ENCODE measurements around the gene PDCL3.

The PDCL3 gene

GRCh38 chr2:100611079-100612029 is 48.6 kb downstream of the PDCL3 start:
- no peak for DNase-seq (ENCODE audit: low read depth in 4 of 4, low spot score in 1 of 4)

DNA sequence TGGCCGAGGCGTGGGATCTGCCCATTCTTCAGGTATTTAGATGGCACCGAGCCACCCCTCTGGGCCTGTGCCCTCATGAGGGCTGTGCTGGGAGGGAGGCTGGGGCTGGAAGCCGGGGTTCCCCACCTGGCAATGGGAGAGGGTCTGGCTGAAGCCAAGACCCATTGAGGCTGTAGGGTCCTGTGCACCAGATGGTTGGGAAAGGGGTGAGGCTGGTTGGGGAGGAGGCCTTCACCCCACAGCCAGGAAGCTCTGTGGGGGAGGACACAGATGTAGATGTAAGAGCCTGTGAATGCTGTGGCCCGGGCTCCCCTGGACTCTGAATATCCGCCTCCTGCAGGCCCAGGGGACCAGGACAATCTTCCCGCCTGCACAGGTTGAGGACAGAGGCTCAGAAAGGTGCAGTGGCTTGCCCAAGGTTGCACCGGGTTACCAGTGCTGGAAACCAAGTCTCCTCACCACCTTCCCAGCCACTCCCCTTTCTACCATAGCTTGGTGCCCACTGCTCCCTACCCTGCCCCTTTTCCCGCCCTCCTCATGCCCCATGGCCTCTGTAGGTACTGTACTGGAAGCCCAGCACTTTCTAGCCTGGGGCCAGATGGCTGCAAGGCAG is 49.7 kb downstream of the PDCL3 start:
- DNase-seq (ENCODE audit: low read depth in 4 of 4, low spot score in 1 of 4) = no peak

GRCh38 chr2:100613719-100614118 is 50.9 kb downstream of the PDCL3 start:
- no peak for DNase-seq (ENCODE audit: low read depth in 4 of 4, low spot score in 1 of 4)

GRCh38 chr2:100614455-100615000 is 51.7 kb downstream of the PDCL3 start:
- DNase-seq (ENCODE audit: low read depth in 4 of 4, low spot score in 1 of 4) = no peak

GRCh38 chr2:100615471-100615870 is 52.7 kb downstream of the PDCL3 start:
- no peak for DNase-seq (ENCODE audit: low read depth in 4 of 4, low spot score in 1 of 4)

DNA sequence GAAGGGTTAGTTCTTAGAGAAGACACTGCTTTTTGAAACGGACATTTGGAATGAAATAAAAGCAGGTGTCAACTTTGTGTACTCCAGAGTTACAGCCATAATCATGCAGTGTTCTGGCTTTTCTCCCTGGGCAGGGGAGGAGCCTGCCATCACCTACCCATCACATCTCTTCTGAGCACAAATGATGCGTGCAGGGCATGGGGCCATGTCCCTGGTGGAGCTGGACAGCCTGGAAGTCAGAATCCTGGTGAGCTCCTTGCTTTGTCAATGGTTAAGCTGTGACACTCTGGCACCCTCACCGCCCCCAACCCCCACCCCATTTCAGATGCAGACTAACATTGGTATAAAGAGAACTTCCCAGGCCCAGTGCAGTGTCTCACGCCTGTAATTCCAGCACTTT is 53.1 kb downstream of the PDCL3 start:
- no peak for DNase-seq (ENCODE audit: low read depth in 4 of 4, low spot score in 1 of 4)

GRCh38 chr2:100616841-100617390 is 54.1 kb downstream of the PDCL3 start:
- no peak for DNase-seq (ENCODE audit: low read depth in 4 of 4, low spot score in 1 of 4)

DNA sequence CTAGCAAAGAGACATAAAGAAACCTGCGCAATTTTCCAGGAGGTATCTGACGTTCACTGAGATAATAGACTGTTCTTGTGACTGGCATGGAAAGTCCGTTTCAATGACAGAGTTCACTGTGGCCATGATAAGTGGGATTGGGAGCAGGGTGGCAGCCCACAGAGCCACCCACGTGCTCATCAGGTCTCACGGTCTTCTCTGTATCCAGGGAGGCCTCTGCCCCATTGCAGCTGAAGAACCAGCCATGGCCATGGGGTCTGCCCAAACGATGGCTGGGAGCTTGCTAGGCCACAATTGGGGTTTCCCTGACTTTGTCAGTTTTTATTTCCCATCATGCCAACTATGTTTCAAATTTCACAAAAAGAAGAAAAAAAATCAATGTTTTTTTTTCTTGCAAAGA is 57.2 kb downstream of the PDCL3 start:
- no peak for DNase-seq (ENCODE audit: low read depth in 4 of 4, low spot score in 1 of 4)

GRCh38 chr2:100620481-100620880 is 57.7 kb downstream of the PDCL3 start:
- no peak for DNase-seq (ENCODE audit: low read depth in 4 of 4, low spot score in 1 of 4)

- no peak for DNase-seq (ENCODE audit: low read depth in 4 of 4, low spot score in 1 of 4)
Measured at GRCh38 chr2:100621371-100621951, 58.7 kb downstream of the PDCL3 start.

DNA sequence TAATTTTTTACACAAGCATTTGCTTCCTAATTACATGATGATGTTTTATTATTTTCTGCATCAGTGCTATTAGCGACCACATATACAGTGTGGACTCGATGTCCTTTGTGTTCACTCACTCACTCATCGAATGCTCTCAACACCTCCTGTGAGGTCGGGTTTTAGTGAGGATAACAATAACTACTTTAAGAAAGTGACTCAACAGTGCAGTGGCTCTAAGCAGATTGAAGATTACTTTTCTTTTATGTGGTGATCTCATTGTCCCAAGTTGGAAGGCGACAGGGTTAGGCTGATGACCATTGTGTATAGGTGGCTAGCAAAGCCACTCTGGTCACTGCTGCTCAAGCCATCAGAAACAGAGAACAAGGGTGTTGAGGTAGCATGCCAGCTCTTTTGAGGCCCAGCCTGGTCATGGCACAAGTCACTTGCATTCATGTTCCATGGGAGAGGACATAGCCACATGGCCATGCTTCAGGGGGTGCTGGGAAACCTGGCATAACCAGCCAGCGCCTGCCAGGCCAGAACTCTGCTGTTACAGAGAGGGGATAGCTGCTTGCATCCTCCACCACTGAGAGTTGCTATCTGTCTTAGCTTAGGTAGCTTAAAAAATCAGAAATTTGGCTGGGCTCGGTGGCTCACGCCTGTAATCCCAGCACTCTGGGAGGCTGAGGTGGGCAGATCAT is 60.4 kb downstream of the PDCL3 start:
- DNase-seq (ENCODE audit: low read depth in 4 of 4, low spot score in 1 of 4) = no peak

GRCh38 chr2:100623930-100624329 is 61.1 kb downstream of the PDCL3 start:
- DNase-seq (ENCODE audit: low read depth in 4 of 4, low spot score in 1 of 4) = no peak

GRCh38 chr2:100624536-100624935 is 61.7 kb downstream of the PDCL3 start:
- DNase-seq (ENCODE audit: low read depth in 4 of 4, low spot score in 1 of 4) = no peak

DNA sequence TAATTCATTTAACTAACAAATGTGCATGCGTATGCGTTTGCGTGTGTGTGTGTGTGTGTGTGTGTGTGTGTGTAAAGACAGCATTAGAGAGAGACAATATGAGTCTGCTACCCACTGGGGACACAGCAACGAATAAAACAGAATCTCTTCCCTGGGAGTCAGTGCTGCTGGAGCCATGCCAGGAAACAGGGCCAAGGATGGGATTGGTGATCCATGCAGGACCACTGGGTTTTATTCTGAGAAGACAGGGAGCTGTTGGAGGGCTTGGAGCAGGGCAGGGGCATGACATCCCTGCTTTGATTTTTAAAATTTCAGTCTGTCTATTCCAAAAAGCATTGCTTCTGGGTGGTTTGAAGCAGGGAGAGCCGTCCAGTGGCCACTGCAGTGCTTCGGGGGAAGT is 62.9 kb downstream of the PDCL3 start:
- DNase-seq (ENCODE audit: low read depth in 4 of 4, low spot score in 1 of 4) = no peak
